Small intestine (tissue), 7 donors: Measurements from ENCODE around the gene NCAPG2. TPM values are rescaled to one million over a fixed set of nuclear protein-coding genes. Genes with fewer than 3 reads are reported as not detected.

ENCODE experiments used
- DNase-seq, 2 donors: peaks; one replicate each; pipeline versions ENCODE4 v3.0.0 to v3.0.0-alpha.2; 2013
- FAIRE-seq: peaks from 2 replicates; lab custom pipeline; 2012; peaks lifted over from hg19 to GRCh38; lab: Jason Lieb, UNC
- H3K27ac ChIP-seq, 3 donors: one replicate each; pipeline ENCODE4 v1.5.1; 2013; ENCODE audit warnings: low read length in 2 of 3, mild to moderate bottlenecking in 2 of 3, control low read depth in 1 of 3, inconsistent platforms in 1 of 3, low read depth in 1 of 3, moderate library complexity in 1 of 3
- H3K27me3 ChIP-seq, 3 donors: one replicate each; pipeline ENCODE4 v1.6.1; 2013; ENCODE audit warnings: low read length in 3 of 3, inconsistent platforms in 1 of 3; ENCODE audit not compliant: control insufficient read depth in 3 of 3, insufficient read depth in 3 of 3
- H3K36me3 ChIP-seq, 3 donors: one replicate each; pipeline ENCODE4 v1.6.1; 2013; ENCODE audit warnings: low read length in 3 of 3, inconsistent platforms in 1 of 3, low read depth in 1 of 3, mild to moderate bottlenecking in 1 of 3, moderate library complexity in 1 of 3; ENCODE audit not compliant: control insufficient read depth in 3 of 3, insufficient read depth in 2 of 3
- H3K4me1 ChIP-seq, 3 donors: one replicate each; pipeline ENCODE4 v1.6.1; 2013; ENCODE audit warnings: low read length in 2 of 3, inconsistent platforms in 1 of 3, low read depth in 1 of 3, mild to moderate bottlenecking in 1 of 3, moderate library complexity in 1 of 3; ENCODE audit not compliant: control insufficient read depth in 3 of 3, insufficient read depth in 2 of 3
- H3K4me3 ChIP-seq, 3 donors: one replicate each; pipeline ENCODE4 v1.5.1; 2013; ENCODE audit warnings: low read length in 3 of 3, control low read depth in 1 of 3, inconsistent platforms in 1 of 3, low read depth in 1 of 3, mild to moderate bottlenecking in 1 of 3, moderate library complexity in 1 of 3
- H3K9me3 ChIP-seq, 2 donors: one replicate each; pipeline ENCODE4 v1.6.1; 2013; ENCODE audit warnings: low read depth in 1 of 2, low read length in 1 of 2; ENCODE audit not compliant: control insufficient read depth in 2 of 2, insufficient read depth in 1 of 2
- WGBS, 3 donors: extraction: QIAGEN DNeasy Blood & Tissue Kit; methylation state at CpG; one replicate each; pipeline ENCODE4 v1.1.7; 2013; 5-methylcytosine and 5-hydroxymethylcytosine counted together
- polyA plus RNA-seq, 4 donors: library from polyadenylated mRNA; stranded (reverse) in 3 of 4; unstranded in 1 of 4; fragments of 200-250 nt in 3 of 4; fragments of 120-200 nt in 1 of 4; gene quantifications; one replicate each; pipeline versions ENCODE4 v1.2.1 to v1.2.3, GENCODE V29; 2013
- donor health status: healthy with polysubstance abuse.
- donor health status: control.
- donor health status: control.
- donor health status: Bipolar disorder and iron deficiency.
- donor health status: healthy.

The NCAPG2 gene
- polyA plus RNA-seq, 4 donors: 0.81 to 11.2 (median 5.9) TPM

GRCh38 chr7:158655507-158655906 is 49.1 kb downstream of the NCAPG2 start:
- no peaks in the 10 kb centered on the region for H3K9me3 ChIP-seq
- DNase-seq: no peak
- no peaks in the 10 kb centered on the region for H3K27me3 ChIP-seq
- H3K4me1 ChIP-seq: no peaks in the 10 kb centered on the region
- peaks cover 0 to 20% (median 2%) of the 10 kb centered on the region in 3 donors for H3K36me3 ChIP-seq
- WGBS, 3 donors: 95 to 99% (median 99%) methylated on average over 11 of the region's 11 CpGs
- FAIRE-seq: no peak
- no peak overlapping the region for H3K4me3 ChIP-seq
- no peak overlapping the region for H3K27ac ChIP-seq

GRCh38 chr7:158651968-158652565 is 52.5 kb downstream of the NCAPG2 start:
- Histone ChIP-seq H3K4me3 (no peak overlapping the region), H3K27me3 (no peaks in the 10 kb centered on the region), H3K9me3 (no peaks in the 10 kb centered on the region), H3K27ac (no peak overlapping the region), H3K4me1 (no peaks in the 10 kb centered on the region), H3K36me3 (peaks cover 0 to 25% (median 2%) of the 10 kb centered on the region in 3 donors)
- DNase-seq (no peak), FAIRE-seq (no peak)
- WGBS, 3 donors: 93 to 96% (median 95%) methylated on average over 11 of the region's 11 CpGs

- FAIRE-seq (no peak), DNase-seq (peak in 1 of 2 donors; percentile 22)
- H3K4me3 ChIP-seq: no peak overlapping the region
- WGBS, 3 donors: 85 to 93% (median 86%) methylated on average over 7 of the region's 7 CpGs
- H3K4me1 ChIP-seq: no peaks in the 10 kb centered on the region
- peaks cover 0 to 22% (median 2%) of the 10 kb centered on the region in 3 donors for H3K36me3 ChIP-seq
- no peaks in the 10 kb centered on the region for H3K27me3 ChIP-seq
- H3K9me3 ChIP-seq: no peaks in the 10 kb centered on the region
- H3K27ac ChIP-seq: no peak overlapping the region
Observed at GRCh38 chr7:158650821-158651225, 53.8 kb downstream of the NCAPG2 start.

GRCh38 chr7:158649279-158649678 is 55.3 kb downstream of the NCAPG2 start:
- Histone ChIP-seq H3K9me3 (no peaks in the 10 kb centered on the region), H3K27me3 (no peaks in the 10 kb centered on the region), H3K4me3 (no peak overlapping the region), H3K4me1 (no peaks in the 10 kb centered on the region), H3K36me3 (peaks cover 2 to 14% (median 2%) of the 10 kb centered on the region in 3 donors), H3K27ac (no peak overlapping the region)
- DNase-seq (no peak), FAIRE-seq (no peak)
- WGBS, 3 donors: 31 to 46% (median 42%) methylated on average over 2 of the region's 2 CpGs

GRCh38 chr7:158648787-158649186 is 55.8 kb downstream of the NCAPG2 start:
- DNase-seq: peak; percentile 12 to 27
- Histone ChIP-seq H3K9me3 (no peaks in the 10 kb centered on the region), H3K4me3 (no peak overlapping the region), H3K27ac (no peak overlapping the region), H3K36me3 (peaks cover 2 to 11% (median 2%) of the 10 kb centered on the region in 3 donors), H3K4me1 (no peaks in the 10 kb centered on the region), H3K27me3 (no peaks in the 10 kb centered on the region)
- 84 to 91% (median 86%) methylated on average over 9 of the region's 9 CpGs for WGBS, 3 donors
- no peak for FAIRE-seq

- H3K27ac ChIP-seq: no peak overlapping the region
- H3K27me3 ChIP-seq: no peaks in the 10 kb centered on the region
- FAIRE-seq (no peak), DNase-seq (no peak)
- WGBS, 3 donors: 86 to 92% (median 90%) methylated on average over 7 of the region's 7 CpGs
- H3K36me3 ChIP-seq: peaks cover 2 to 12% (median 2%) of the 10 kb centered on the region in 3 donors
- H3K4me1 ChIP-seq: no peaks in the 10 kb centered on the region
- no peak overlapping the region for H3K4me3 ChIP-seq
- no peaks in the 10 kb centered on the region for H3K9me3 ChIP-seq
Observed at GRCh38 chr7:158648168-158648567, 56.4 kb downstream of the NCAPG2 start.

GRCh38 chr7:158647475-158647792 is 57.2 kb downstream of the NCAPG2 start:
- FAIRE-seq: no peak
- Histone ChIP-seq H3K36me3 (peaks cover 2 to 12% (median 2%) of the 10 kb centered on the region in 3 donors), H3K9me3 (no peaks in the 10 kb centered on the region), H3K4me1 (no peaks in the 10 kb centered on the region), H3K27ac (no peak overlapping the region), H3K4me3 (no peak overlapping the region), H3K27me3 (no peaks in the 10 kb centered on the region)
- 86 to 98% (median 95%) methylated on average over 2 of the region's 2 CpGs for WGBS, 3 donors
- no peak for DNase-seq

GRCh38 chr7:158646766-158647474 is 57.7 kb downstream of the NCAPG2 start:
- 83 to 86% (median 85%) methylated on average over 7 of the region's 7 CpGs for WGBS, 3 donors
- FAIRE-seq (no peak), DNase-seq (no peak)
- Histone ChIP-seq H3K27me3 (no peaks in the 10 kb centered on the region), H3K36me3 (peaks cover 2 to 12% (median 2%) of the 10 kb centered on the region in 3 donors), H3K4me1 (no peaks in the 10 kb centered on the region), H3K4me3 (no peak overlapping the region), H3K27ac (no peak overlapping the region), H3K9me3 (no peaks in the 10 kb centered on the region)
